Measurements from ENCODE around the gene TMC6. TPM values are rescaled to one million over a fixed set of nuclear protein-coding genes. Genes with fewer than 3 reads are reported as not detected.

Gene TMC6
- total and polyA plus RNA-seq, 2 of the 13 experiments (the other 11 are each of a cell fraction or from before 2014, with no cell fraction given) = 48.4 to 99.1 TPM

GRCh38 chr17:78140169-78141051 is 11.9 kb upstream of the TMC6 start (continued):
- TF ChIP-seq ZNF260 (CRISPR knock-in tag; IDR thresholded peaks at IDR 0.05; ENCODE audit: borderline replicate concordance, low read depth) (no peak), FUBP1 (CRISPR knock-in tag; IDR thresholded peaks at IDR 0.05; ENCODE audit: borderline replicate concordance) (peak; percentile 33; the same call in 1 of the 2 replicates), ZNF225 (CRISPR knock-in tag; IDR thresholded peaks at IDR 0.05) (0 out of 2 replicates have a peak, but pooled peaks have one; percentile 26), PLRG1 (conservative IDR thresholded peaks at IDR 0.05) (no peak), ZNF646 (CRISPR knock-in tag; IDR thresholded peaks at IDR 0.05) (no peak), CAMTA2 (CRISPR knock-in tag; IDR thresholded peaks at IDR 0.05; ENCODE audit: borderline replicate concordance) (peak; percentile 84; the same call in 1 of the 2 replicates), CERS6 (CRISPR knock-in tag; IDR thresholded peaks at IDR 0.05) (0 out of 2 replicates have a peak, but pooled peaks have one; percentile 49), KMT2B (CRISPR knock-in tag; IDR thresholded peaks at IDR 0.05) (0 out of 2 replicates have a peak, but pooled peaks have one; percentile 7), ZNF501 (CRISPR knock-in tag; IDR thresholded peaks at IDR 0.05) (peak; percentile 83; the same call in 1 of the 2 replicates), ZNF543 (CRISPR knock-in tag; IDR thresholded peaks at IDR 0.05) (no peak), ZNF598 (CRISPR knock-in tag; IDR thresholded peaks at IDR 0.05; ENCODE audit: borderline replicate concordance) (peak; percentile 76; the same call in 1 of the 2 replicates), MAFG (CRISPR knock-in tag; IDR thresholded peaks at IDR 0.05) (no peak), ZNF468 (CRISPR knock-in tag; IDR thresholded peaks at IDR 0.05) (no peak)

Data from HepG2 (cell line).